Fibroblast of skin of right quadriceps (primary cell): ENCODE results near the gene ZFP1.
"Not testable (repeated sequence)": the region's sequence is repeated elsewhere in the genome, so short reads cannot be mapped to it uniquely, and the experiment has no call there.

Experiments used
- DNase-seq: peaks from one replicate; pipeline ENCODE4 v3.0.0-alpha.2; 2013

ZFP1 gene

DNA sequence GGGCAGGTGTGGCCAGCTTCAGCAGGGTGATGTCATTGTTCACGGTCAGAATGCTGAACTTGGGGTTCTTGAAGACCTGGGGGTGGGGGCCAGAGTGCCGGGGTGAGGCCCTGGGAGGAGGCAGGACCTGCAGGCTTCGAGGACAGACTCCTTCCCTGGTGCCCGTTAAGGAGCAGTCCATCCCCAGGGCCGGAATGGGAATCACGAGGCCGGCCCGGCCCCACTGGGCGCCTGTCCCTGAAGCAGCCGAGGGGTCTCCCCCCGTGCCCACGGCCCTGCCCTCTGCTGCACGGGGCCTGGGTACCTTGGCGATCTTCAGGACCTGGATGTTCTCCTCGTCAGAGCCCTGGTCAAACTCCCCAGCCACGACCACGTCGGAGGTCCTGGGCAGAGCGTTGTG lies 57.1 kb downstream of the ZFP1 start:
- not testable (repeated sequence) for DNase-seq

GRCh38 chr16:75205961-75206748 lies 57.8 kb downstream of the ZFP1 start:
- not testable (repeated sequence) for DNase-seq

DNA sequence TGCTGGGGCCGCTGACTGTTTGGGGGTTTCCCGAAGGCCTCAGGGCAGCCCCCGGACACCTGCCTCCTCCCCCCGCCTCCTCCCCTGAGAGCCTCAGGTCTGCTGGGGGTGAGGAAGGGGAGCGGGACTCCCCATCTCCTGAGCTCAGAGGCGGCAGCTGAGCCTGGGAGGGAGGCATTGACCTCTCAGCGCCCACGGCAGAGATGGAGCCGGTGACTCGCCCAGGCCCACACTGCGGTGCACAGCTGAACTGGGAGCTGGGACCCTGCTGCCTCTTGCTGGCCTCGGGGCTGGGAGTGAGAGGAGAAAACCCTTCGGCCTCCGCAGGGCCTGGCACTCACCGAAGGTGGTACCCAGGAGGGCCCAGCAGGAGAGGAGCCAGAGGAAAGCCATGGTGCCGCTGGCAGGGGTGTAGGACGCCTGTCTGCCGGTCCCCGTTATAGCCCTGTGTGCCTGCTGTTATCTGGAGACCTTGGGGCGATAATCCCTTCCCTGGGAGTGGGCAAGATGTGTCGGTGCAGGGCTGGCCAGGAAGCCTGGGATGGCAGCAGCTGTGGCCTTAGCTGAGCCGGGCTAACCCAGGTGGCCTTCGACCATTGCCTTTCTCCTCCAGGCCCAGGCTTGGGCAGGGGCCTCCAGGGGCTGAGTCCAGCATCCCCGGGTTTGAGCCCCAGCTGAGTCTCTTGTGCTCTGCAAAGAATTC lies 58.6 kb downstream of the ZFP1 start, which contains the start of gene CTRB2:
Gene CTRB2 (minus strand): TSS at position 413 of the 703 bp plus-strand sequence. CDS start 20 bp downstream, at position 393.
- no peak for DNase-seq

DNA sequence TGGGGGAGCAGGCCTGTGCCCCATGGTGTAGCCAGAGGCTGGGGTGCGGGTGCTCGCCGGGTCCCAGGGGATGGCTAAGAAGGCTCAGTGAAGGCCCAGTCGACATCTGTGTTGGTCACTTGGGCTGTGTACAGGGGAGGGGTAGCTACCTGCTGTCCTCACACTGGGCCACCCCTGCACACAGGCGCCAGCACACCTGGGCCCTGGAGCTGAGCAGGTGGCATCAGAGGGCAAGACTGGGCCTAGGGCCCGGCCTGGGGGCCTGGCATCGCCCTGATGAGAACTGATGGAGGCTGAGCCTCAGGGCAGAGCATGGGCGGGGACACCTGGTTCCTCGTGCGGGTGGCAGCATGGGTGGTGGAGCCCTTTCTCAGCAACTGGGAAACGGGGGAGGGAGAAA lies 59.5 kb downstream of the ZFP1 start:
- DNase-seq = no peak

GRCh38 chr16:75208242-75208825 lies 60.0 kb downstream of the ZFP1 start:
- no peak for DNase-seq

DNA sequence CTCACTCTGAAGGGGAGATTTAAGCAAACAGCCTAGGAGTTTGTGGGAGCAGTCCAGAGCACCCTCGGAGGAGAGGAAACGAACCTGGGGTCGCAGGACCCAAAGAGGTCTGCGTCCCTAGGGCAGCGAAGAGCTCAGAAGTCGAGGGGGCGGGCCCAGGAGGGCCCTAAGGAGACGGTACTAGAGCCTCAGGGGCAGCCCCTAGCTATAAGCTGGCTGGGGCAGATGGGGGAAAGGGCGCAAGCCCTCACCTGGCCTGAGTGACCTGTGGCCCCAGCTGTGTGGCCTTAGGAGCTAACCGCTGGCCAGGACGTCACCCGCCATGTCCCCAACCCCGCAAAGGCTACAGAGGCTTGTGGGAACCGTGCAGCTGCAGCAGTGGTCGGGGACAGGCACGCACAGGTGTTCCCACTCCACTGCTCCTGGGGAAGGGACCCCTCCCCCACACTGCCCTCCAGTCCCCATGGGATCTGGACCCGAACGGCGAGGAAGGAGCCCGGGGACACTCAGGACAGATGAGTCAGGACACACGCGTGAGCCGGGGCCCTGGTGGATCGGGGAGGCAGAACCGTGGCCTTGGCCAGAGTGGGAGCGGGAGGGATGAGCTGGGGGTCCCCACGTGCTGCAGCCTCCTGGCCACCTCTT lies 60.7 kb downstream of the ZFP1 start:
- DNase-seq = no peak

DNA sequence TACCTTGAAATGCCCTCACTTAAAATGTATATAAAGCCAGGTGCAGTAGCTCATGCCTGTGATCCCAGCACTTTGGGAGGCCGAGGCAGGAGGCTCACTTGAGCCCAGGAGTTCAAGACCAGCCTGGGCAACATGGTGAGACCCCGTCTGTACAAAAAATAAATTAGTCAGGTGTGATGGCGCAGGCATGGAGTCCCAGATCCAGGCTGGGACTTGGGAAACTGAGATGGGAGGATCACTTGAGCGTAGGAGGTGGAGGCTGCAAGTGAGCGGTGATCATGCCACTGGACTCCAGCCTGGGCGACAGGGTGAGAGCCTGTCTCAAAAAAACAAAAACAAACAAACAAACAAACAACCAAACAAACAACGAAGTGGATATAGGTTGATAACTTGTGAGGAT lies 61.2 kb downstream of the ZFP1 start:
- DNase-seq = not testable (repeated sequence)

- DNase-seq = no peak
Measured at GRCh38 chr16:75209944-75210343, 61.6 kb downstream of the ZFP1 start.

DNA sequence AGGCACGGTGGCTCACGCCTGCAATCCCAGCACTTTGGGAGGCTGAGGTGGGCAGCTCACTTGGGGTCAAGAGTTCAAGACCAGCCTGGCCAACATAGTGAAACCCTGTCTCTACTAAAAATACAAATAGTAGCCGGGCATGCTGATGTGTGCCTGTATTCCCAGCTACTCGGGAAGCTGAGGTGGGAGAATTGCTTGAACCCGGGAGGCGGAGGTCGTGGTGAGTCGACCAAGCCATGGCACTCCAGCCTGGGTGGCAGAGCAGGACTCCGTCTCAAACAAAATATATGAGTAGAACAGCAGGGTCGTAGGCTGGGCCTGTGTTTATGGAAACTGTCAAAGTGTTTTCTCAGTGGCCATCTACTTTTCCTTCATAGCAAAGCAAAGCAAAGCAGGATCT lies 63.0 kb downstream of the ZFP1 start:
- not testable (repeated sequence) for DNase-seq

DNA sequence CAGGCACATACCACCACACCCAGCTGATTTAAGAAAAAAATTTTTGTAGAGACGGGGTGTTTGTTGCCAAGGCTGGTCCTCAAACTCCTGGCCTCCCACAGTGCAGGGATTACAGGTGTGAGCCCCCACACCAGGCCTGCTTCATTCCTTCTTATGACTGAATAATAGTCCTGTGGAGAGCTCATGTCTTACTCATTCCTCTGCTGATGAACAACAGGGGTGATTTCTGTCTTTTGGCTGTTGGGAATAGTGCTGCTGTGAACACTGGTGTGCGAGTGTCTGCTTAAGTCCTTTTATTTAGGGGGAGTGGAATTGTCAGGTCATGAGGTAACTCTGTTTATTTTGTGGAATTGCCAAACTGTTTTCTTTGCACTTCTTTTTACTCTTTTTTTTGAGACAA lies 67.8 kb downstream of the ZFP1 start:
- DNase-seq = no peak

GRCh38 chr16:75216576-75216975 lies 68.3 kb downstream of the ZFP1 start:
- no peak for DNase-seq

- DNase-seq = no peak
Measured at GRCh38 chr16:75217389-75217851, 69.1 kb downstream of the ZFP1 start.

GRCh38 chr16:75218256-75219076 lies 70.1 kb downstream of the ZFP1 start, which contains the start of gene CTRB1:
CTRB1 (plus strand) TSS chr16:75218988; CDS start chr16:75219008, 20 bp downstream.
- DNase-seq = no peak

- no peak for DNase-seq
Measured at GRCh38 chr16:75219088-75219487, 70.8 kb downstream of the ZFP1 start.

- no peak for DNase-seq
Measured at GRCh38 chr16:75219838-75220237, 71.5 kb downstream of the ZFP1 start.
